VCaP (cell line): ENCODE measurements around the gene PTPRQ.

Source experiments
- H3K27ac ChIP-seq: fragments of 450-650 bp; 2 replicates; pipeline ENCODE4 v1.5.1; 2017
- TF ChIP-seq, protein P1 (sequence below): fragments of 450-650 bp; conservative IDR thresholded peaks from 2 replicates; pipeline ENCODE4 v1.5.1; 2017; ENCODE audit warnings: mild to moderate bottlenecking, moderate library complexity

Gene PTPRQ

DNA sequence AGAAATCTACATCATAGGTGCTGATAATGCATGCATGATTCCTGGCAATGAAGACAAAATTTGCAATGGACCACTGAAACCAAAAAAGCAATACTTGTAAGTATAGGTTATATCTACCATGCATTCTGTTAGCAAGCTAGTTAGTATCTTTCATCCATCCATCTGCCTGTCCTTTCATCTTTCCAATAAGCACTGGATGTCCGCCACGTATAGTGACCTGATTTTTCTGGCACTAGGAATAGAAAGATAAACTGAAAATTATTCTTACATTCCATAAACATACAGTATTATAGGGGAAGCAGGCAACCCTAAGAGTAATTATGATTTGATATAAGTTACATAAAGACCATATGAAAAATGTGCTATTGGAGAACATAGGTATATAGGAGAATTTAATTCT, 176.2 kb downstream of the PTPRQ start:
- TF ChIP-seq, protein P1, sequence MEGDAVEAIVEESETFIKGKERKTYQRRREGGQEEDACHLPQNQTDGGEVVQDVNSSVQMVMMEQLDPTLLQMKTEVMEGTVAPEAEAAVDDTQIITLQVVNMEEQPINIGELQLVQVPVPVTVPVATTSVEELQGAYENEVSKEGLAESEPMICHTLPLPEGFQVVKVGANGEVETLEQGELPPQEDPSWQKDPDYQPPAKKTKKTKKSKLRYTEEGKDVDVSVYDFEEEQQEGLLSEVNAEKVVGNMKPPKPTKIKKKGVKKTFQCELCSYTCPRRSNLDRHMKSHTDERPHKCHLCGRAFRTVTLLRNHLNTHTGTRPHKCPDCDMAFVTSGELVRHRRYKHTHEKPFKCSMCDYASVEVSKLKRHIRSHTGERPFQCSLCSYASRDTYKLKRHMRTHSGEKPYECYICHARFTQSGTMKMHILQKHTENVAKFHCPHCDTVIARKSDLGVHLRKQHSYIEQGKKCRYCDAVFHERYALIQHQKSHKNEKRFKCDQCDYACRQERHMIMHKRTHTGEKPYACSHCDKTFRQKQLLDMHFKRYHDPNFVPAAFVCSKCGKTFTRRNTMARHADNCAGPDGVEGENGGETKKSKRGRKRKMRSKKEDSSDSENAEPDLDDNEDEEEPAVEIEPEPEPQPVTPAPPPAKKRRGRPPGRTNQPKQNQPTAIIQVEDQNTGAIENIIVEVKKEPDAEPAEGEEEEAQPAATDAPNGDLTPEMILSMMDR = no peak
- H3K27ac ChIP-seq = no peak overlapping the region

DNA sequence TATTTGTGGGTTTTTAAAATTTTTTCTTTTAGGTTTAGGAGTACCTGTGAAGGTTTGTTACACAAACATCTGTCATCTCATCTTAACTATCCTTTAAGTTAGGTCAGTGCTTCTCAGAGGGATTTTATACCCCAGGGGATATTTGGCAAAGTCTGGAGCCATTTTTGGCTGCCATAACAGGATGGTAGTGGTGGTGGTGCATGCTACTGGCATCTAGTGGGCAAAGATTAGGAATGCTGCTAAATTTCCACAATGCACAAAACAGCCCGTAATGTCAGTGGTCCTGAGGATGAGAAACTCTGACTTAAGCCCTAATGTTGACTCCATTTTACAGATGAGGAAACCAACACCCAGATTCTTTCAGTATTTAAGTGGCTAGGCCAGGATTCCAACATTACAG, 178.2 kb downstream of the PTPRQ start:
- TF ChIP-seq, protein P1 = peak; percentile 63
- no peak overlapping the region for H3K27ac ChIP-seq

DNA sequence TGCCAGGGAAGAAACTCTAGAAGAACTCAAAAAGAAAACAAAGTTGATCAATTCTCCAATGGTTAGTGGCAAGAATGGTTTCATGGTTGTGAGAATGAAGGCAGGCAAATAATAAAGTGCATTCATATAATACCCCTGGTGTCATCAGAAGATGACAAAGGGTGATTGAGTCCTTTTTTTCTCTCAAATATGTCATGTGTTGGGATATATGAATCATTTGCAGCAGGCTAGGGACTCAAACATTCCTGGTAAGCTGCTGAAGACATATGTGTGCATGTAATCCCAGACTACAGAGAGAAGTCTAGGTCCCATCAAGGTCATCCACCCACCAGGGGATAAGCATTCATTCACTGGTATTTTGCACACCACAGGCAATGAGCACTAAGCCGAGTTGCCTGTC, 181.0 kb downstream of the PTPRQ start:
- no peak overlapping the region for H3K27ac ChIP-seq
- TF ChIP-seq, protein P1 = no peak

DNA sequence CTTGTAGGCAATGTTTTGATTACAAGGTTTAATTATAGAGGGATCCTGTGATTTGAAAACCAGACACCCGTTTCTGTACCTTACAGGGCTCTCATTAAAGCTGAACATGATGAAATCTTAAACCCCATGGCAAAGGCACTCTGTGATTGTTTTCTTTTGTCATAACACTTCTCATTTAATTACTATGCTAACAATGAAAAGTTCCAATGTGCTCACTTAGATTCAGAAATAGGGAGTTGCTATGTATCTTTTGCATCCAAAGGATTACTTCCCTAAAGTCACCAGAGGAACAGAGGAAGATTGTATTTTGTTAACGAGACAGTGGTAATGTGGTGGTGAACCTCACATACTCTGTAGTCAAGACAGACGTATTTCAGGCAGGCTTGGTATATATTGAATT, 181.9 kb downstream of the PTPRQ start:
- TF ChIP-seq, protein P1 = no peak
- no peak overlapping the region for H3K27ac ChIP-seq

DNA sequence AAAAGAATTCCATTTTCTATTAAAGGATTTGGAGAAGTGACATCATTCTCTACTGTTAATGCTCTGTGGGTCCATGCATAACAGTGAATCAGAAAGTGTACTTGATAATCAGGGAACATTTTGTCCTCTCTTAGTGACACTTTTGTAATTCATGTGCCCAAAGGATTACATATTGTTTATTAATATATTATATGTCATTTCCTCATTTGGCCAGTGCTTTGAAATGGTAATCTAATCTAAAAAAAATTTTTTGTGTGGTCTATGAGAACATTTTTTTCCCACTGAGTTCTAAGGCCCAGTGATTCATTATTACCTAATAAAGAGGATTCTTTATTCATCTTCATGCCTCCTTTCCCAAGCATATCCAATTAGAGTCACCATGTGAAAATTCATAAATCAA, 183.7 kb downstream of the PTPRQ start:
- H3K27ac ChIP-seq = no peak overlapping the region
- TF ChIP-seq, protein P1 = no peak

DNA sequence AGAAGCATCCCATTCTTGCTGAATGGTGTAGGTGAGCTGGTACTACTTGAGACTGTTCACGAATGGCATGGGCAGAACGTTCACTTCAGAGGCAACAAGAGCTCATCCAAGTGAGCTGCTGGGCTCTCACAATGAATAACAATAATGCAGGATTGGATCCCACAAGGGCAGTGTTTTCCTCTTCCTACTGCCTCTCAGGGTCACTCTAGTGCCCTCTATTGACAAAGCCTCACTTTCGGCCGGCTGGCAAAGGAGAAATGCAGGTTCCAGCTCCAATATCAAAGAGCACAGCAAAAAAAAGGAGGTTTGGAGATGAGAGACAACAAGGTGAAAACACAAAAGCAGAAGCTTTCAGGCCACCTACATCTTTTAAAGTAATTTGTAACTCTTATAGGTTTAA, 188.8 kb downstream of the PTPRQ start:
- no peak overlapping the region for H3K27ac ChIP-seq
- TF ChIP-seq, protein P1 = no peak

DNA sequence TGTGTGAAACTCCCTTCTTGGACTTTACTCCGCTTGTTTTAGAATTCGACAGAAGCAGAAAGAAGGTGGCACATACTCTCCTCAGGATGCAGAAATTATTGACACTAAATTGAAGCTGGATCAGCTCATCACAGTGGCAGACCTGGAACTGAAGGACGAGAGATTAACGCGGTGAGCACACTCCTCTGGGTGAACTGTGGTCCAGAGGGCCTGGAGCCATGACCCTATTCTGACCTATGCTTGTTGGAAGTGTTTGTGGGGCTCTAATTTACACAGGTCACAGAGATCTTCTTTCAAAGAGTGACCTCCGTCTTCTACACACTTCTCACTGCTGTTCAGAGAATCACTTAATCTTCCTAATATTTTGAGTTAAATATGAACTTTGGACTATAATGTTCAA, 190.9 kb downstream of the PTPRQ start:
- TF ChIP-seq, protein P1 = no peak

DNA sequence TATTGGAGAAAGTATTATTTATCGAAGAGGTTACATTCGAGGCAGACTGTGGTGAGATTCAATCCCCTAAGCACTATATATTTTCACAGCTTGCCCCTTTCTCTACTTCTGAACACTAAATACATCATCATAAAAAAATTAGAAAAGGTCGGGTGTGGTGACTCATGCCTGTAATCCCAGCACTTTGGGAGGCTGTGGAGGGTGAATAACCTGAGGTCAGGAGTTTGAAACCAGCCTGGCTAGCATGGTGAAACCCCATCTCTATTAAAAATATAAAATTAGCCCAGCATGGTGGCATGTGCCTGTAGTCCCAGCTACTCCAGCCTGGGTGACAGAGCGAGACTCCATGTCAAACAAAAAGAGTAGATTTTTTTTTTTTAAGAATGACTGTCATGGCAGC, 192.8 kb downstream of the PTPRQ start:
- no peak overlapping the region for H3K27ac ChIP-seq
- TF ChIP-seq, protein P1 = no peak

More for the DNA sequence above, 190.9 kb downstream of the PTPRQ start:
- H3K27ac ChIP-seq = no peak overlapping the region
